NCI-H2171 treated with DMSO at 0.1 percent for 48 hours (cell line): Measurements from ENCODE around the gene AKAP6.
"Not testable (repeated sequence)": the region's sequence is repeated elsewhere in the genome, so short reads cannot be mapped to it uniquely, and the experiment has no call there.

Source experiments
- DNase-seq: peaks from one replicate; lab custom pipeline; 2025; lab: John Stamatoyannopoulos, UW

The AKAP6 gene

DNA sequence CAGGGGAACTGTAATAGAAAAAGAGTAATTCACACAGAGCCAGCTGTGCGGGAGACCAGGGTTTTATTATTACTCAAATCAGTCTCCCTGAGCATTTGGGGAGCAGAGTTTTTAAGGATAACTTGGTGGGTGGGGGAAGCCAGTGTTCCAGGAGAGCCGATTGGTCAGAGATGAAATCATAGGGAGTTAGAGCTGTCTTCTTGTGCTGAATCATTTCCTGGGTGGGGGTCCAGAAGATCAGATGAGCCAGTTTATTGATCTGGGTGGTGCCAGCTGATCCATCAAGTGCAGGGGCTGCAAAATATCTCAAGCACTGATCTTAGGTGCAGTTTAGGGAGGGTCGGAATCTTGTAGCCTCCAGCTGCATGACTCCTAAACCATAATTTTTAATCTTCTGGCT lies 44.1 kb downstream of the AKAP6 start:
- DNase-seq = not testable (repeated sequence)

- no peak for DNase-seq
Observed at GRCh38 chr14:32374155-32374554, 45.1 kb downstream of the AKAP6 start.

- no peak for DNase-seq
Observed at GRCh38 chr14:32375663-32376062, 46.6 kb downstream of the AKAP6 start.

- DNase-seq = no peak
Observed at GRCh38 chr14:32377046-32377646, 48.0 kb downstream of the AKAP6 start.

GRCh38 chr14:32378284-32378683 lies 49.2 kb downstream of the AKAP6 start:
- DNase-seq = no peak

DNA sequence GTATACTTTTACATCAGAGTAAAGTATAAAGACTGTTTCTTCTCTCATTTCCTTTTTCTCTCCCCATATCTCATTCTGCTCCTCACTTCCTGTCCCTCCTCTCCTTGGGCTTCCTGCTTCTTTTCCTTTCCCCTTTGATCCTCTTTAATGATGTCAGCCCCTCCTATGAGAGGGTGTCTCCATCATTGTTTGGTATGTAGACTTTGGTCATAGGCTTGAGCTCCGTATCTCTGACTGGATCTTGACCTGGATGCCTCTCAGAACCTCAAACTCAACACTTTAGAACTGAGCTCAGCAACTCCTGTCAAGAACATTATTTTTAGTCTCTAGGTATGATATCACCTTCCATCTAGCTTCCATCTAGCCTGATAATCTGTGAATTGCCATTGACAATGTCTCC lies 50.3 kb downstream of the AKAP6 start:
- no peak for DNase-seq

- no peak for DNase-seq
Observed at GRCh38 chr14:32381869-32382268, 52.8 kb downstream of the AKAP6 start.

- peak; percentile 36 for DNase-seq
Observed at GRCh38 chr14:32382704-32383103, 53.6 kb downstream of the AKAP6 start.

DNA sequence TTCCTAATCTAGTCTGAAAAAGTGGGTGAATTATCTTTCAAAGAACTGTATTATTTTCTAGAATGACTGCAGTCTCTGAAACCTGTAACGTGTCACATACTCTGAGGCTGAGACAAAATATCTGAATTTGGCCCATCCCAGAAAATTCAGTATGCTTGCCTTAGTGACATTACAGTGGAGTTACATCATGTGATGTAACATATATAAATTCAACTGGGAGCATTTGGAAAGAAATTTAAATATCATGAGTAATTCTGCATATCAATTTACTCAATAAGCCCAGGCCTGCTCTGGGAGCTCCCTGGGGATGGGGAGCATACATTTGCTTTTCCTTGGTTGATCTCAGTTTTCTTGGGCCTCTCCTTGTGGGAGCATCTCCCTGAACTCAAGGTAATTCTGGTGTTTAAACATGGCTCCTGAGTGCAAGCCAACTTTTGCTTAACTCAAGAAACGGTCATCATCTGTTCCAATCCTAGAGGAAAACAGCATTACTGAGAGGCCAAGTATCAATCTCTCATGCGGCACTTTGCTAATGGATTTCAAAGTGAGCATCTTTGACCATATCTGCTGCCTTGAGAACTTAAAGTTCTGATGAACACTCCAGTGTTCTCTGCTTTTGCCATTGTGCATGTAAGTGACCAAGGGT lies 54.4 kb downstream of the AKAP6 start:
- peak; percentile 65 for DNase-seq

- DNase-seq = no peak
Observed at GRCh38 chr14:32384464-32384863, 55.4 kb downstream of the AKAP6 start.

GRCh38 chr14:32387295-32387694 lies 58.2 kb downstream of the AKAP6 start:
- not testable (repeated sequence) for DNase-seq

GRCh38 chr14:32393119-32393518 lies 64.0 kb downstream of the AKAP6 start:
- no peak for DNase-seq

- no peak for DNase-seq
Observed at GRCh38 chr14:32394038-32394437, 64.9 kb downstream of the AKAP6 start.

- DNase-seq = no peak
Observed at GRCh38 chr14:32396885-32397284, 67.8 kb downstream of the AKAP6 start.

DNA sequence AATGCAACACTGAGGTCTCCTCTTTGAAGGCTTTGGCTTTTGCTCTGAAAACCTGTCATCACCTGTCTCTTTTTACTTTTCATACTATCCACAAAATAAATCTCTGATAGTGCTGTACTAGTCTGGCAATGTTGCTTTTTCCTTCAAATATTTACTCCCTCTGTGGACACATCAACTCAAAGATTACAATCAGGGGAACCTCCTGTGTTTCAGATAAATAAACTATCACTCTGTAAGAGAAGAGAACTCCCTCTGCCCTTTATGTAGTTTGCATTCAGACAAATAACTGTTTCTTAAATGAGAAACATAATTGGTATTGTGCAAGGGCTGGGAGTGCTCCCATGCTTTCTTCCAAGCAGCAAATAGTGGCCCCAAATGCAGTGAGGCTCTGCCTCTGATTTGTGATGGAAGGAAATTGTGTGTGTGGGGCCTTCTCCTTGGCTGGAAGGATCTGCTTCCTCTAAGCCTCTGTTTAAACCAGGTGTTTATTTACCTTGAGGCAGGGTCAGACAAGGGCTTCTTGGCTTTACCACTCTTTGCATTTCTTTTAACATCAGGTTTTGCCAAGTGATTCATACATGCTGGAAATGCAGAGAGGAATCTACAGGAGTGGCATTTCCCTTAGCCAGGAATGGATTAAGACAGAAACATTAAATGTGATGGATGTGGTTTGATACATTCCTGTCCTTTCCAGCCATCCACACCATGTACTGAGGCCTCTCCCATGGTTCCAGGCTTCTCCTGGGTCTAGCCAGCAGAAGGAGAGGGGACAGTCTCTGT lies 69.0 kb downstream of the AKAP6 start:
- no peak for DNase-seq

DNA sequence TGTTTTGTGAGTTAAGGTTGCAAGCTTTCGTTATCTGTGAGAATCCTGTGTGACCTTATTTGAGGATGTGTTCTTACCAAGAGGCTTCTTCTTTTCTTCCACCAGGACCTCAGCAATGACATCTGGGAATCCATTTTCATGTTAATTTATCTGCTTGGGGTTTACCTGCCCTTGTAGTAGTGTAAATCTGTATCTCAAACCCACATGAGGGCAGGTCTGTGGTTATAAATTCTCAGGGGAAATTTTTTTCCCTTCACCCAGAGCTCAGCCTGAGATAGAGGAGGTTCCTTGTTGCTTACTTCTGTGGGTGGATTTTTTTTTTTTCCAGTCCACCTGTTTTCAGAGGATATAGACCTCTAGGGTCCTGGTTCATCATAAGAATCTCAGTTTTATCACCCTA lies 70.8 kb downstream of the AKAP6 start:
- no peak for DNase-seq

GRCh38 chr14:32400480-32400879 lies 71.4 kb downstream of the AKAP6 start:
- no peak for DNase-seq

DNA sequence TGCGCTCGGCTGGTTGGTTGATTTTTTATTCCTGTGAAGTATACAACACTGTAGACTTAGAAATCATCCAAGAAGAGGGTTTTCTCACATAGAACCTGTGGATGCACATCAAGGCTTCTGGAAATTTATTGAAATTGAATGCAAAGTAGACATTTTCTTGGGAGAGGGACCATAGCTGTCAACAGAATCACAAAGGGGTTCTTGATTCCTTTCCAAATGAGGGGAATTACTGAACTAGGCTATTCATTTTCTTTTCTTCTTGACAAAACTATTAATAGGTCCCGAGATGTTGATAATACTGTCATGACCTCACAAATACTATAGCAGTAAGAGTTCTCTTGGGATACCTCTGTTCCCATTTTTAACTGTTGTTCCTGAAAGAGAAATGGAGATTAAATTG lies 73.9 kb downstream of the AKAP6 start:
- no peak for DNase-seq

DNA sequence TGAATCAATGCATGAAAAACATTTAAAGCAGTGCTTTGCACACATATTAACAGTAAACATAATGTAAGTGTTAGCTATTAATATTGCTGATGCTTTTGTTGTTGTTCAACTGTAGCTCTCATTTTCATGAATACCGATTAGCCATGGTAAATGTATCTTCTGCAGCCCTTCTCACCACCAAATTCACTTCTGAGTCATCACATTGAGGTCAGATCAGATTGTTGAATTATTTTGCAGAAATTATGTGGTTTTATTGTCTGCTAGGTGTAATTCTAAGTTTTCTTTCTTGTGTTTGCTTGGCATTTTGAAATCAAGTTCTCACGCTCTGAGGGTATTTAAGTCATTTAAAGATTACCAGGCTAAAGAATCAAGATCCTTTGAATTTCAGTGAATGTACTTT lies 74.6 kb downstream of the AKAP6 start:
- DNase-seq = no peak

DNA sequence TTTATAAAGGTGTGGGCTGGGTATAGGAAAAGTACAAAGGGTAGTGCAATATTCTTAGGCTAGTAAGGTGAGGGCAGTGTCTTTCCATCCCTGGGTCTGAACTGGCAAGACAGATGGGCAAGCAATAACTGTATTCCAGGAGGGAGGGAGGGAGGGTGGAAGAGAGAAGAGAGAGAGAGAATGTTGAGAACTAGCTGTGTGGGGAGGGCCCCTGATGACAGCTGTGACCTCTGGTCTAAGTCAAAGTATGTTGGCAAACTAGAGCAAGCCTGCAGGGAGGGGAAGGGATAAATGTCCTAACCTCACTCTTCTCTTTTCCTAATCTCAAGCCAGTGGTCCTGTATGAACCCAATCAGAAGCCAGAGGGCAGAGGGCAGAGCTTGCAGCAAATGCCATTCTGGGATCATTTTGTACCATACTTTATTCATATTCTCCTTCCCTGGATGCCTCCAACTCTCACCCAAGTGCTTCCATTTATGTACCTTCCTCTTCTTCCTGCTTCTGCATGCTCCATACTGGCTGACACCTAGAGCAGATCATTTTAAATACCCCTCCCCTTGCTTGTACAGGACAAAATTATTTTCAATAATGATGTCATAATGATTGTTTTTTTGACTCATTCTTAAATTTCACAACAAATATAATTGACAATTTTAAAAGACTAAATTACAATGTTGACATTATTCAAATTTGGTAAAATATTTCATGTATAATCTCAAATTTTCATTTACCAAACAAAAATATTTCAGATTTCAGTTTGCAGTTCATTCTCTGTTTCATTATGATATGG lies 75.9 kb downstream of the AKAP6 start:
- DNase-seq = peak; percentile 42

DNA sequence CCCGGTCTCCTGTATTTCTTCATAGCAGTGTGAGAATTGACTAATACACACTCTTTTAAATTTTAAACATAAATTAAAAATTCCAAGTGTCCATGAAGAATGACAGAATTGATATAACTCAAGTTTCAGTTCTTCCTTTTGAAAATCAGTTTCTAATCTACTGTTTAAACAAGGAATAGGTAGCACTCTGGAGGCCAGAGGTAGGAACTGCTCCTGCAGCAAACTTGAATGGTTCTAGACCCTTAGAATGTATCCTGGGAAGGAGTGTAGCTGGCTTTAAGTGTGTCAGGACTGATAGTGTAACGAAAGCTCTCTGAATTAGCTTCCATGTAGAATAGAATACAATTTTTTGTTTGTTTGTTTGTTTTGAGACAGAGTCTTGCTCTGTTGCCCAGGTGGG lies 76.8 kb downstream of the AKAP6 start:
- DNase-seq = no peak

DNA sequence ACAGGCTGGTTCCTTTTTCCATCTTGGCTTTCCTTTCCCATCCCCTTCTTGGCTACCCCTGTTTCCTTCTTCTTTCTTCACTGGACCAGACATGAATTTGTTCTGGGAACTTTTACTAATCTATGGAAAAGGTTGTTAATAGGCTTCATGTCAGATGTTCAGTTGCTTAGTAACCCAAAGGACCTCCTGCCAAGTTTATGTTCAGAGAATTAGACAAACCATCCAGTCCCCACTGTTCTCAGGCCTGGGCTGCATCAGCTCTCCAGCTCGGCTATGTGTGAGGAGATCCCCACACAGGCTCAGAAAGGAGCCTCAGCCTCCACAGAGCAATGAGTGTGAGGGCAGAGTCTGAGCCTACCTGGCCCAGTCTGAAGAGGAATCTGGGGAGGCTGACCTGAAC lies 78.0 kb downstream of the AKAP6 start:
- DNase-seq = no peak

DNA sequence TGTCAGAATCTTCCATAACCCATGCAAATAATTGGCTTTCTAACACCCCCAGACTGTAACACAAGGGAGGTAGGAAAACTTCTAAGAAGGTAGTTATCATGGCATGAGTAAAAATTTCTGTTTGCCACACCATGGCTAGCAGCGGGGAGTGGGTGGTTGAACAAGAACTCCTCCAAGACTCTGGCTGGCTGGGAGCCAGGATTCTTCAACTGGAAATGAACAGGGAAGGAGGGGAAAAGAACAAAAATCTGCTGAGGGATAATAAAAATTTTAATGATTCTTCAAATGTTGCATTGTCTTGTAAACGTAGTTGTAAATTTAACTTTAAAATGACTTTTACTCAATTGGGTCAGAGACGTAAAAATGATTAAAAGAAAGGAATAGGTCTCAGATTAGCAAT lies 78.9 kb downstream of the AKAP6 start:
- peak; percentile 75 for DNase-seq
